Kidney (tissue), 14 donors: Measurements from ENCODE around the gene TMEM107. TPM values are rescaled to one million over a fixed set of nuclear protein-coding genes. Genes with fewer than 3 reads are reported as not detected.
A peak's percentile ranks its signal among the peaks of the same experiment; 100 is the strongest.

Source experiments
- DNase-seq, 5 donors: peaks; one replicate each; pipeline ENCODE4 v3.0.0-alpha.2; 2013 to 2020
- FAIRE-seq: peaks from 2 replicates; lab custom pipeline; 2012; peaks lifted over from hg19 to GRCh38; lab: Jason Lieb, UNC
- H3K27ac ChIP-seq, 2 donors: one replicate each; pipeline ENCODE4 v1.7.0; 2013; ENCODE audit warnings: low read depth in 2 of 2, low read length in 2 of 2, inconsistent platforms in 1 of 2
- H3K27me3 ChIP-seq: one replicate; pipeline ENCODE4 v1.7.1; 2013; ENCODE audit warnings: low read length, inconsistent platforms; ENCODE audit not compliant: control insufficient read depth, insufficient read depth
- H3K36me3 ChIP-seq, 3 donors: one replicate each; pipeline versions ENCODE4 v1.7.0 to v1.7.1; 2013; ENCODE audit warnings: low read length in 3 of 3, control low read depth in 1 of 3, inconsistent platforms in 1 of 3; ENCODE audit not compliant: insufficient read depth in 3 of 3, control insufficient read depth in 2 of 3
- H3K4me1 ChIP-seq, 3 donors: one replicate each; pipeline versions ENCODE4 v1.7.0 to v1.7.1; 2013; ENCODE audit warnings: low read length in 3 of 3, inconsistent platforms in 1 of 3, low read depth in 1 of 3; ENCODE audit not compliant: control insufficient read depth in 2 of 3, insufficient read depth in 2 of 3
- H3K4me3 ChIP-seq, 3 donors: one replicate each; pipeline versions ENCODE4 v1.7.0 to v1.8.1; 2013; ENCODE audit warnings: low read length in 3 of 3, control low read depth in 1 of 3, inconsistent platforms in 1 of 3
- H3K9ac ChIP-seq, 3 donors: one replicate each; pipeline versions ENCODE4 v1.7.0 to v1.7.1; 2013; ENCODE audit warnings: low read length in 3 of 3, control low read depth in 1 of 3, inconsistent platforms in 1 of 3
- H3K9me3 ChIP-seq, 3 donors: one replicate each; pipeline versions ENCODE4 v1.7.0 to v1.7.1; 2013; ENCODE audit warnings: low read length in 3 of 3, control low read depth in 1 of 3, inconsistent platforms in 1 of 3; ENCODE audit not compliant: control insufficient read depth in 2 of 3, insufficient read depth in 1 of 3
- CTCF ChIP-seq: IDR thresholded peaks from 3 replicates; pipeline ENCODE4 v1.5.1; 2012; ENCODE audit warnings: mild to moderate bottlenecking, moderate library complexity, borderline replicate concordance; ENCODE audit not compliant: insufficient read depth; ENCODE audit errors: extremely low read depth
- intact Hi-C: fragments of 100-400 bp; cut with DNase I; formaldehyde crosslinking; loops from one replicate; pipeline ENCODE4 v1.11.1; 2022
- polyA plus RNA-seq: library from polyadenylated mRNA; stranded (reverse); fragments of 350-450 nt; fragmentation: Illumina TruSeq; extraction: RNeasy Lipid Tissue Mini Kit (QIAGEN cat#74804); gene quantifications from one replicate; pipeline ENCODE4 v1.2.3, GENCODE V29; 2014; ENCODE audit warnings: low read depth, low replicate concordance; ENCODE audit not compliant: insufficient read depth
- total RNA-seq: library from RNA; stranded (reverse); fragmentation: NEBNext Ultra II Directional; extraction: Animal tissue kit (Norgen Biotek cat#: 25700); gene quantifications from one replicate; pipeline ENCODE4 v1.2.1, GENCODE V29; 2021
- donor health status: control.
- donor health status: control.
- donor health status: control.
- donor health status: control.
- donor health status: control.
- donor health status: DM: yes; HTN: yes; CAD: no.
- donor health status: Normal renal cell carcinoma (clear cell type).

TMEM107 gene
- total and polyA plus RNA-seq, 2 donors from 2014 or later = 23.4 to 24.6 TPM

DNA sequence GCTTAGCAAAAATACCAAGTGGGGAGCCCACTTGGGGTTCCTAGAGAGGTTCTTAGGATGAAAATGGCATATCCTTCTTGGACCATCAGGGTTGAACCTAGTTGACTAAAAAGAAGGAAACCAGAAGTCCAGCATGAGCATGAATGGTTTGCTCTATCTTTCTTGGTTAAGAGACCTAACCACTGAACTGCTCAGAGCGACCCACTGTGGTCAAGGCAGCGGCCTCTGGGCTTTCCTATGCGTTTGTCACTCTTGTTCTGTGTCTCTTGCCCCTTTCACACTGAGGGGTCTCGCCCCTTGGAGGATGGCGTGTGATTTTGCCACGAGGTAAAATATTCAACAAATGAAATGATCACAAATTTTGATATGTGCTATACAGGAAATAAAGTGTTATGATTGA, 14.3 kb upstream of the TMEM107 start:
- no peaks in the 10 kb centered on the region for H3K9me3 ChIP-seq

GRCh38 chr17:8189711-8190477, 13.7 kb upstream of the TMEM107 start, which contains the start of gene BORCS6:
TSS of gene BORCS6 (minus strand) at chr17:8190180. CDS start at chr17:8190140, 40 bp downstream.
- H3K4me3 ChIP-seq = peak within 1 kb of the TSS; percentile 49 to 90 (median 63)
- H3K36me3 ChIP-seq = no peaks in the 10 kb centered on the region
- peak within 1 kb of the TSS; percentile 95 to 96 for H3K27ac ChIP-seq
- H3K9ac ChIP-seq = peak within 1 kb of the TSS; percentile 23 to 88 (median 64)
- no peak for TF ChIP-seq CTCF
- intact Hi-C loops = loop anchor here (10.0 kb wide), 1 partner anchor 65 kb away; the partner anchor contains the start of gene HES7
- no peaks in the 10 kb centered on the region for H3K9me3 ChIP-seq
- peak; percentile 97 to 99 (median 98) for DNase-seq
- FAIRE-seq = peak; percentile 80
- H3K4me1 ChIP-seq = peaks cover 8 to 36% (median 20%) of the 10 kb centered on the region in 3 donors
- no peaks in the 10 kb centered on the region for H3K27me3 ChIP-seq

More for the DNA sequence above, 14.3 kb upstream of the TMEM107 start:
- peak in 1 of 5 donors; percentile 33 for DNase-seq
- H3K9ac ChIP-seq = no peak overlapping the region
- peak overlapping the region in 1 of 2 donors; percentile 52 for H3K27ac ChIP-seq
- no peak for FAIRE-seq
- no peak for TF ChIP-seq CTCF
- peak overlapping the region in 2 of 3 donors; percentile 10 to 28 for H3K4me3 ChIP-seq
- H3K27me3 ChIP-seq = no peaks in the 10 kb centered on the region
- H3K36me3 ChIP-seq = no peaks in the 10 kb centered on the region
- peaks cover 8 to 36% (median 20%) of the 10 kb centered on the region in 3 donors for H3K4me1 ChIP-seq
- intact Hi-C loops = no loop called here

DNA sequence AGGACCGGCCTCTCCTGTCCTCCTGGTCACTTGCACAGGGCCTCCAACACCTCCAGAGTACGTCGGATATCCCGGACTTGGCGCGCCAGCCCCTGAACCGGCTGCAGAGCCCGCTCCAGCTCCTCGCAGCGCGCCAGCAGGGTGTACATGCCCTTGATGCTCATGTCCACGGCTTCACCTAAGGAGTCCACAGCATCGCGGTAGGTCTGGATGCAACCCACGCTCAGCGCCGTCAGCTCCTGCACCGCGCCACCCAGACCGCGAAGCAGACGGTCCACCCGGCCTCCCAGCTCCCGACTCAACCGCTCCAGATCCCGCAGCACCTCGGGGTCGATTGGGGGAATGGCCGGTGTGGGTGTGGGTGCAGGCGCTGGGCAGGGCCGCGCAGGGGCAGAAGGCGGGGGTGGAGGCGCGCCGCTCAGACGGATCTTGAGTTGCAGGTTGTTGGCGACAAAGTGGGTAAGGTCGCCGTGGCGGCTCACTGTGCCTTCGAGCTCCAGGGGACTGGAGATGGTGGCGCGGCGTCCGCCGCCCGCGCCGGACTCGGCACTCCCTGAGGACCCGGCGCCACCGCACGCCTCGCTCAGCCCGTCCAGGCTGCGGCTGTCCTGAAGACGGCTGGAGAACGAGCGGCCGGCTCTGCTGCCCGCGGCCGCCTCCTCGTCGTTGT, 13.0 kb upstream of the TMEM107 start:
- no peaks in the 10 kb centered on the region for H3K27me3 ChIP-seq
- no peak for TF ChIP-seq CTCF

More for the DNA sequence above, 13.0 kb upstream of the TMEM107 start:
- Histone ChIP-seq H3K9ac (peak overlapping the region; percentile 23 to 88 (median 64)), H3K9me3 (no peaks in the 10 kb centered on the region), H3K4me1 (peaks cover 8 to 36% (median 20%) of the 10 kb centered on the region in 3 donors), H3K4me3 (peak overlapping the region; percentile 49 to 90 (median 63)), H3K27ac (peak overlapping the region; percentile 95 to 96), H3K36me3 (no peaks in the 10 kb centered on the region)
- intact Hi-C loops = loop anchor here (10.0 kb wide), 1 partner anchor 64 kb away; the partner anchor contains the start of gene HES7
- FAIRE-seq (no peak), DNase-seq (peak in 3 of 5 donors; percentile 31 to 85 (median 75))
